ENCODE results near the gene GCHFR.

GCHFR gene

DNA sequence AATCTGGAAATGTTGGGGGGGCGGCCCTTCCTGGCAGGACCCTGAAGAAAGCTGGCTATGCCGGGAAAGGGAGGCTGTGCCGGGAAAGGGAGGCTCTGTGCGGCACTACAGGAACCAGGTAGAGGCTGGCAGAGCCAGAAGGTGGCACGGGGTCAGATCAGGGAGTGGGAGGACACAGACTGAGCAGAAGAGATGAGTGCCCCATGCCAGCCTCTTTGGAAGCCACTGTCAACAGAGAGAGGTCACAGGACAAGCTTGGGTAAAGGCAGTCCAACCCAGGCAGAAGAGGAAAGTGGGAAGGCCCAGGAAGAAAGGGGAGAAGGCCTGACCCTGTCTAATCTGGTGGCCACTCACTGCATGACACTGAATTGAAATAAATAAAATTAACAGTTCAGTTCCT, 7.4 kb downstream of the GCHFR start:
- no peak for DNase-seq (ENCODE audit: extremely low spot score)
- ChIA-PET POLR2A (no interaction called here), CTCF (no interaction called here)
- no peak for TF ChIP-seq L3MBTL2 (conservative IDR thresholded peaks at IDR 0.05)
- TF ChIP-seq NFRKB (IDR thresholded peaks at IDR 0.05), result no peak
- TF ChIP-seq FOXA1 (IDR thresholded peaks at IDR 0.05), result no peak
- TF ChIP-seq BHLHE40 (IDR thresholded peaks at IDR 0.05; ENCODE audit: borderline replicate concordance), result no peak
- no peak for TF ChIP-seq ZNF384 (IDR thresholded peaks at IDR 0.05)
- no peak for TF ChIP-seq HDGF (IDR thresholded peaks at IDR 0.05; ENCODE audit: borderline replicate concordance)
- no peak for TF ChIP-seq ELF4 (IDR thresholded peaks at IDR 0.05)
- TF ChIP-seq FOXM1 (IDR thresholded peaks at IDR 0.05; ENCODE audit: borderline replicate concordance), result no peak
- TF ChIP-seq ARNT (IDR thresholded peaks at IDR 0.05), result no peak
- no peak for TF ChIP-seq TARDBP (IDR thresholded peaks at IDR 0.05)
- TF ChIP-seq PKNOX1 (IDR thresholded peaks at IDR 0.05), result no peak
- no peak for TF ChIP-seq SP1 (IDR thresholded peaks at IDR 0.05)
- TF ChIP-seq LEF1 (IDR thresholded peaks at IDR 0.05; ENCODE audit: borderline replicate concordance), result no peak
- no peak for TF ChIP-seq SUZ12 (IDR thresholded peaks at IDR 0.05)
- TF ChIP-seq FOXK2 (IDR thresholded peaks at IDR 0.05), result no peak
- TF ChIP-seq CTBP1 (IDR thresholded peaks at IDR 0.05; ENCODE audit: borderline replicate concordance), result no peak

- no peak for TF ChIP-seq ELF4 (IDR thresholded peaks at IDR 0.05)
- TF ChIP-seq ZNF384 (IDR thresholded peaks at IDR 0.05), result no peak
- no peak for TF ChIP-seq ARNT (IDR thresholded peaks at IDR 0.05)
- no peak for TF ChIP-seq CTBP1 (IDR thresholded peaks at IDR 0.05; ENCODE audit: borderline replicate concordance)
- TF ChIP-seq PKNOX1 (IDR thresholded peaks at IDR 0.05), result no peak
- TF ChIP-seq FOXM1 (IDR thresholded peaks at IDR 0.05; ENCODE audit: borderline replicate concordance), result no peak
- TF ChIP-seq SUZ12 (IDR thresholded peaks at IDR 0.05), result no peak
- TF ChIP-seq SP1 (IDR thresholded peaks at IDR 0.05), result no peak
- no peak for TF ChIP-seq L3MBTL2 (conservative IDR thresholded peaks at IDR 0.05)
- no peak for TF ChIP-seq TARDBP (IDR thresholded peaks at IDR 0.05)
- ChIA-PET CTCF (no interaction called here), POLR2A (no interaction called here)
- DNase-seq (ENCODE audit: extremely low spot score), result no peak
Measured at GRCh38 chr15:40772014-40772413, 8.1 kb downstream of the GCHFR start.

- no peak for DNase-seq (ENCODE audit: extremely low spot score)
- POLR2A ChIA-PET, result no interaction called here
- TF ChIP-seq BHLHE40 (IDR thresholded peaks at IDR 0.05; ENCODE audit: borderline replicate concordance) (no peak), FOXM1 (IDR thresholded peaks at IDR 0.05; ENCODE audit: borderline replicate concordance) (no peak), SUZ12 (IDR thresholded peaks at IDR 0.05) (no peak)
- CTCF ChIA-PET, result no interaction called here
Measured at GRCh38 chr15:40773496-40773895, 9.6 kb downstream of the GCHFR start.

DNA sequence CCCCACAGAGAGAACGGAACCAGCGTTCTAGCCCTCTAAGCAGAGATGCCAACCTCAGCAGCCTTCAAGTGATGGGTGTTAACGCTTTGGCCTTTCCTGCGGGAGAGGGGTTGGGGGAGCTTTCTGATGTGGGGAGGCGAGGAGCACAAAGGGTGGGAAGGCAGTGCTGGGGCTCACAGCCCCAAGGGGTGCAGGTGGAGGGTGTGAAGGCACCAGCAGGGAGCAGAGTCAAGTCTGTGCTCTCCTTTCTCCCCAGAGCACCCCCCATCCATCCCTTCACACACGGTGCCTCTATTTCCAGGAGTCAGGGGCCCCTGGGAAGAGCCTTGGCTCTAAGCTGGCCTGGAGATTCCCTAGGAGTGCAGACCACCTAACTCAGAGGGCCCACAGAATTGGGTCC, 10.0 kb downstream of the GCHFR start:
- POLR2A ChIA-PET, result no interaction called here
- no peak for TF ChIP-seq ELF4 (IDR thresholded peaks at IDR 0.05)
- TF ChIP-seq ARNT (IDR thresholded peaks at IDR 0.05), result no peak
- no peak for TF ChIP-seq HDGF (IDR thresholded peaks at IDR 0.05; ENCODE audit: borderline replicate concordance)
- TF ChIP-seq L3MBTL2 (conservative IDR thresholded peaks at IDR 0.05), result no peak
- no peak for TF ChIP-seq FOXM1 (IDR thresholded peaks at IDR 0.05; ENCODE audit: borderline replicate concordance)
- TF ChIP-seq ZNF384 (IDR thresholded peaks at IDR 0.05), result no peak
- TF ChIP-seq FOXK2 (IDR thresholded peaks at IDR 0.05), result no peak
- TF ChIP-seq TARDBP (IDR thresholded peaks at IDR 0.05), result no peak
- no peak for TF ChIP-seq FOXA1 (IDR thresholded peaks at IDR 0.05)
- no peak for TF ChIP-seq NFRKB (IDR thresholded peaks at IDR 0.05)
- CTCF ChIA-PET, result no interaction called here
- no peak for DNase-seq (ENCODE audit: extremely low spot score)

DNA sequence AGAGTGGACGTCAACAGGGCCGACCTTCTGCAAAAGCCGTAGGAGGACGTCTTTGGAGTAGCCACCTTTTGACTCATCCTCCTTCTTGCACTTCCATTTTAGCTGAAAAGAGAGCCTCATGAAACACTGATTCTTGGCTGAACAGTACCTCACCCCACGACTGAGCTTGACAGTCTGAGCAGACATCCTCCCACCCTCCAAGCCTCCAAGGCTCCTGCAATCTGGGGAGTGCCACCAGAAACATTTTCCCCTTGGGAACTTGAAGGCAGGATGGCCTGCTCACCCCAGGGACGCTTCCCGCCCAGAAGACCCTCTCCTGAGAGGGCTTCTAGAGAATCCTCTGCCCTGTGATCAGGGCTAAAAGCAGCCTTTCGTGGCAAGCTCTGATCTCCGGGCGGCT, 11.1 kb downstream of the GCHFR start:
- TF ChIP-seq ELF4 (IDR thresholded peaks at IDR 0.05) (no peak), ARNT (IDR thresholded peaks at IDR 0.05) (no peak), FOXK2 (IDR thresholded peaks at IDR 0.05) (no peak), SUZ12 (IDR thresholded peaks at IDR 0.05) (no peak), ZNF384 (IDR thresholded peaks at IDR 0.05) (no peak), HDGF (IDR thresholded peaks at IDR 0.05; ENCODE audit: borderline replicate concordance) (no peak), FOXA1 (IDR thresholded peaks at IDR 0.05) (no peak), PKNOX1 (IDR thresholded peaks at IDR 0.05) (no peak), NFRKB (IDR thresholded peaks at IDR 0.05) (no peak), BHLHE40 (IDR thresholded peaks at IDR 0.05; ENCODE audit: borderline replicate concordance) (no peak), CTBP1 (IDR thresholded peaks at IDR 0.05; ENCODE audit: borderline replicate concordance) (no peak), L3MBTL2 (conservative IDR thresholded peaks at IDR 0.05) (no peak), FOXM1 (IDR thresholded peaks at IDR 0.05; ENCODE audit: borderline replicate concordance) (no peak), TARDBP (IDR thresholded peaks at IDR 0.05) (no peak), SP1 (IDR thresholded peaks at IDR 0.05) (no peak), LEF1 (IDR thresholded peaks at IDR 0.05; ENCODE audit: borderline replicate concordance) (no peak)
- POLR2A ChIA-PET, result no interaction called here
- no peak for DNase-seq (ENCODE audit: extremely low spot score)
- CTCF ChIA-PET, result no interaction called here

DNA sequence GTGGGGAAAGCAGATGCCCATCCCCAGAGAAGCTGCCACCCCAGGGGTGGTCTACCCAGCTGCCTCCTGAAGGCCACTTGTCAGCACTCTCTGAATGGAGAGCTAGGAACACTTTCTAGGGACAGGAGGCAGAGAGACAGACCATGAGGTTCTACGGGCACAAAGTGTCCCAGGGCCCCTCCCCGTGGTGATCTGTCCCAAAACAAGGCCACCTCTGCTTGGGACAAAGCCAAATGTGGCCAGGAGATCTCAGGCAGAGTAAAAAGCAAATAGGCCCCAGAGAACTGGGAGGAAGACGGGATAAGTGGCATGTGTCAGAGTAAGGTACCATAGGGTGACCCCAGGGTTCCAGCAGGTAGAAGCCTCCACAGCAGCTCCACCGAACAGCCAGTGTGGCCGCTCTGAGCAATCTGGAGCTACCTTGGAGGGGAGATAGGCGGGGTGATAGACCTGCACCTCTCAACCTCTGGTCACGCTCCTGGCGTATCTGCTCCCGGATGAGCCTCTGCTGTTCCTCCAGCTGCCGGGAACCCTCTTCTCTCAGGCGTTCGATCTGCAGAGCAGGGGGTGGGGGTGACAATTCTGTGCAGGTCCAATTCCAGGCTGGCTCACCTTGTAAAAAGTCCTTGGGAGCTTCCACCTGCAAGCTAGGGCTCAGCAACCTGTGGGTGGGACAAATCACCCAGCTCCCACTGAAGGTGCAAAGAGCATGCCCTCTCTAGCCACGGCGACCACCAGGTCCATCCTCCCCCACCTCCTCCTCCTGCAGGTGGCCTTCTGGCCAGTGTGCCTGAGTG, 12.1 kb downstream of the GCHFR start:
- DNase-seq (ENCODE audit: extremely low spot score), result no peak
- ChIA-PET POLR2A (interaction anchor here (0.8 kb wide), 1 partner anchor 31 kb away, joined by 3 read pairs; the partner anchor contains the start of genes DNAJC17 and ZFYVE19), CTCF (interaction anchor here (0.7 kb wide), 2 partner anchors 11 to 116 kb away, joined by 4 read pairs; no protein-coding TSS in a partner anchor)
- no peak for TF ChIP-seq PKNOX1 (IDR thresholded peaks at IDR 0.05)

Data from HEK293T (cell line).